HG02610 (cell line): ENCODE measurements around the gene TSPAN18.

Experiments
- ATAC-seq: cut with Tn5 transposase; IDR thresholded peaks from one replicate; pipeline ENCODE4 v1.9.1; 2021; ENCODE audit warnings: mild to moderate bottlenecking, moderate library complexity; ENCODE audit not compliant: unreplicated experiment

The TSPAN18 gene

DNA sequence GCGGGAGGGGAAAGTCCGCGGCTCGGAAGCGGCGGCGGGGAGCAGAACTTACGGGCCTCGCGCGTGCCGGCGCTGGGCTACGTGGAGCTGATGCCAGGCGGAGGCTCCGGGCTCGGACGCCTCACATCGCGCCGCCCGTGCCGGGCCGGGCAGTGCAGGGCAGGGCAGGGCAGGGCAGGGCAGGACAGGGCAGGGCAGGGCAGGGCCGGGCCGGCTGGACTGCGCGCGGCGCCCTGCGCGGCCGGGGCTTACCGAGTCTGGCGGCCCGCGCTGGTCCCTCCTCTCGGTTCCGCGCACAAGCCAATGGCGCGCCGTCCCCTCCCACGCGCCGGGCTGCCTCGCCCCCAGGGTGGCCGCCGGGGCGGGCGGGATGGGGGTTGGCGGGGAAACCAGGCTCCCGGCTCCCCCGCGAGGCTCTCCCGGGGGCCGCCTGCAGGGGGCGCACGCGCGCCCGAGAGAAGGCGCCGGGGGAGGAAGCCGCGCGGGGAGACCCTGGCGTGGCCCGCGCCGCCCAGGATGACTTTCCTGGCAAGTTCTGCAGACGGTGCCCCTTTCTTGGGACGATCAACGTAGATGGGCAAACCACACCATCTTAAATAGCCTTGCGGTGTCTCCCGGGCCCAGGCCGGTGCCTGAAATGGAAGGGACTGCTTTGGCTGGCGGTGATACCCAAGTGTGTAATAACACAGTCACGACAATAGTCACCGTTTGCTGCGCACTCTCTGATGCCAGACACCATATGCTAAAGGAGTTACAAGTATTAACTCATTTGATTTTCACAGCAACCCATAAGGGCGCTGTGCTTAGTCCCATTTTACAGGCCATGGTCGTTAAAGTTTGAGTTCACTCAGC, 224.1 kb downstream of the TSPAN18 start, which contains the start of gene TP53I11:
Gene TP53I11 (minus strand): TSS at position 259 of the 852 bp plus-strand sequence. CDS start 12,548 bp downstream, outside the sequence.
- ATAC-seq: no peak

DNA sequence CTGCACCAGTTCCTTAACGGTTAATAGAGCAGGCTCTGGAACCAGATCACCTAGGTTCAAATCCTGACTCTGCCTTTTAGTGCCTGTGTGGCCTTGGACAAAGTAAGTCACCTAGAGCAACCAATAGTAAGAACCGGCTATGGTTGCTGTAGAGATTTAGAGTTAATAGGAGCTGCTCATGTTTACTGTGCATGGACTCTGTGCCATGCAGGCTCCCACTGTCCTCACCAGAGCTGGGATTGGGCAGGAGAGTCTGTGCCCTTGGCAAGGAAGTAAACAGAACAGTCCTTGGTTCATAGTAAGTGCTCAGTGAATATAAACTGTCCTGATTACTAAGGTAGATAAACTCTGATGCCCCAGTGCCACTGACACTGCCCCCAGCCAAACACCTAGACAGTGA, 225.3 kb downstream of the TSPAN18 start:
- no peak for ATAC-seq

DNA sequence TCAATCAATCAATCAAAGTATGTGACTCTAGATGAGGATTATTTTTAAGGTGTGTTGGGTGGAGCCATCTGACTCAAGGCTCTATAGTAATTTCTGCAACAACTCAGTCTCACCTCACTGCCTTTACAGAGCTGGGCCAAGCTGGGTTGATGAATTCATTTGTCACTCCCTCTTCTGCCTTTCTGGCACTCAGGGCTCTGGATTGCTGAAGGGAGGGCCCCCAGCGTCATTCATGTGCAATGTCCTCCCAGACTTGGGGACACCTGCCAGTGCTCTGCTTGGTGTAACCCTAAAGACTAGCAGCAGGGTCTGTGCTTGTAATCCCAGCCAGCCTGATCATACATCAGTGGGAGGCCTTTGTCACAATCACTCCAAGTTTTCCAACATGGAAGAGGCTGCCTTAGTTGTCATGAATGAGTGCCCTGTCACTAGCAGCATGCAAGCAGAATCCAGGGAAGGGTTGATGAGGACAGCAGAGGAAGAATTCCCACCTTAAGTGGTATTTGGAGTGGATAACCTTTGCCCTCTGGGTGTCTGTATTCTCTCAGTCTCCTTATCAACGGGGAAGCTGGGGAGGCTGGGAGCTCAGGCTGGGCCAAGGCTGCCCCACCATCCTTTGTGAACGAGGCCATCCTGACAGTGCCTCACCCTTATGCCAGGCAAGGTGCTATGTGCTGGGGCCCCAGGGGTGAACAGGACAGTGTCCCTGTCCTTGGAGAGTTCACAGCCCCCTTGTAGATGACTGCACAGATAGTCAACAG, 225.9 kb downstream of the TSPAN18 start:
- no peak for ATAC-seq

DNA sequence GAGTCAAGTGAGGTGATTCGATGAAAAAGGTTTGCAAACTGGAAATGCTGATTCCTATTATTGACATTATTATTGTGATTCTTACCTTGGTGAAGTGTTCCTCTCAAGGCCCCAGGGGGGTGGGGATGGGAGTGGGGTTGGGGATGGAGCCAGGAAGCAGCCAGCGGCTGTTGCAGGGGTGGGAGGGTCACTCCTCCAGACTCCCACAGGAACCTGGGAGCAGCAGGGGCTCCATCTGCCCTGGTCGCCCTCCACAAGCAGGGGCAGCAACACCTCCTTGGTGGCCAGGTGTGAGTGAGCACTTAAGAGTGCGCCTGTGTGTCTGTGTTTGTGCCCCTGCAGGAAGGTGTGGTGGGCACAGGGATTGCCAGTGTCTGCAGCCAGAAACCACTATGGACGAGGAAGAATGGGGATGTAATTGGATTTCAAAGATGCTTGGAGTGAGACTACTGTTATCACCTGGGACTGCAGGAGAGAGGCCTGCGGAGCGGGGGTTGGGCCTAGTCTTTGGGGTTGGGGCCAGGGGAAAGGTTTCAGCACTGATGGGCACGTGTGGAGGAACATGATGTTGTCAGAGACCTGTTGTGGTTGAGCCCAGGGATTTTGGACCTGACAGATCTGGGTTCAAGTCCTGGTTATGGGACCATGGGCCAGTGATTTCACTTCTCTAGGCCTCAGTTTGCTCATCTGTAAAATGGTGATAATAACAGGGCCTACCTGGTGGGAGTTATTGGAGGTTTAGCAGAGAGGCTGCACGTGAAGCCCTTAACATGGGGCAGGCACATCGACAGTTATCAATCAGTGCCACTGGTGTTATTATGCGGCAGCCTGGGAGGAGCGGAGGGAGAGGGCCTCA, 227.5 kb downstream of the TSPAN18 start:
- no peak for ATAC-seq

DNA sequence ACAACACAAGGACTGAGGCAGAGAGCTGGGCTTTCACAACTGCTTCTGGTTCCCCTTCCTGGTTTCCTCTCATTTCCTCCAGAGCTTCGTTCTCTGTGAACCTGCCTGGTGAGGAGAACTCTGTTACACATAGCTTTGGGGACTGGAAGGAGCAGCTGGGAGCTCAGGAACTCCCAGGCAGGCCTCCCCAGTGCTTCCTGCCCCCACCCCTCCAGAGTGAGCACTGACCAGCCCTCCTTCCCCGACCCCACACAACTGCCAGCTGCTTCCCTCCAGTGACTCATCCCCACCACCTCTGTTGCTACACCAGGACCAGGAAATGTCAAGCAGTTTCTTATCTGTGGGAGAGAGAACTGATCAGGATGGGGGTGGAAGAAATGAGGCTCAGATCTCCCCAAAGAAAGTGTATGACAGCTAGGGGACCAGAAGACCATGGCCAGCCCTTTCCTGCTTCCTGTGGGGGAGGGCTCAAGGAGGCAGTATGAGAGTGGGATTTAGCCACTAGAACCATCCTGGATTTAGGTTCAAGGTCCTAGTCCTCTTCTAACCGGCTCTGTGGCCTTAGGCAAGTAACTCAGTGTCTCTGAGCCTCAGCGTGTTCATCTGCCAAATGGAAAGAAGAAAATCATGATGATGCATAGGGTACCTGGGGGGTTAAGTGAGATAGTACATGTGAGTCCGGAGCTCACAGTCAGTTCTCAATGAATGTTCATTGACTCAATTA, 228.4 kb downstream of the TSPAN18 start:
- ATAC-seq: no peak

DNA sequence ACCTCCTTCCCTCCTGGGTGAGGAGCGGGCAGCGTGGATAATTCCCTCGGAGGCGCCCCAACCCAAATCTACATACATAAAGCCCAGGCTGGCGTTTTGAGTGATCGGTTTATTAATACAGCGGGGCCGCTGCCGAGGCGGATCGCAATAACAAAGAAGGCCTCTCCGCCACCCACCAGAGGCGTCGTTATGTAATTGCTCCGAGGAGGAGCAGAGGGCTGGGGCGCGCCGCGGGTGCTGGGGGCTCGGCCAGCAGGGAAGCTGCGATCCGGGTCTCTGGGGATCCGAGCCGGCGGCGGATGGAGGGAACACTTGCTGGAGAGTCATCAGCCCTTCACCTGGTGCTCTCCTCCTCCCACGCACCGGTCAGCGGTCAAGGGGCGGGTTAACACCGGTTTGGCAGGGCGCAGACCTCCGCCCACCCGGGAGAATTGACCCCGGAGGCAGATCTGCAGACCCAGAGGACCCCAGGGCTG, 230.3 kb downstream of the TSPAN18 start:
- ATAC-seq: no peak

DNA sequence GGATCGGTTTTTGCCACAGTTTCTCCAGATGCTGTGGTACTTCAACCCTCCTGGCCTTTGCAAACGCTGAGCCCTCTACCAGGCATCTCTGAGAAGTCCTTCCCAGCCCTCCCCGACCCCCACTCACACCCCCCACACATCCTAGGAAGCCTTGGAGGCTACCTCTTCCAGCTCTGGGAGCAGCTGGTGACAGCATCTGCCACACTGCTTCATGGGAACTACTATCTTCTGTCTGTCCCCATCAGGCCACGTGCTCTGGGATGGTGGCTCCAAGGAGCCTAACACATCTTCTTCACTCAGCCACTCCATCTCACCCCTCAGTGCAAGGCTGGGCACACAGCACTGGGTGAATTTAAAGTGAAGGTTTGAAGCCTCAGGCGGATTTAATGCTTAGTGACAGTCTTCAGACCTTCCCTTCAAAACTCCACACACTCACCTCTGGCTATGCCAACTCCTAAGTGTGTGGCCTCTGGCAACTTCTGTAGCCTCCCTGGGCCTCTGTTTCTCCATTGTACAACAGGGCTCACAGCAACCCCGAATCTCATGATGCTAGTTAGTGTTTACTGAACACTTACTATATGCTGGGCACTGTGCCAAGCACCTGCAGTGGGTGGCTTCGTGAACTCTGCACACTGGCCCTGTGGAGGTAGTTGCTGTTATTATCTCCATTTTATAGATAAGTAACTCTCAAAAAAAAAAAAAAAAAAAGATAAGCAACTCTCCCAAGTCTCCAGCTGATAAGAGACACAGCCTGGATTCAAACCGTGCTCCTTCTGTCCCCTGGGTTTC, 231.2 kb downstream of the TSPAN18 start:
- ATAC-seq: no peak

DNA sequence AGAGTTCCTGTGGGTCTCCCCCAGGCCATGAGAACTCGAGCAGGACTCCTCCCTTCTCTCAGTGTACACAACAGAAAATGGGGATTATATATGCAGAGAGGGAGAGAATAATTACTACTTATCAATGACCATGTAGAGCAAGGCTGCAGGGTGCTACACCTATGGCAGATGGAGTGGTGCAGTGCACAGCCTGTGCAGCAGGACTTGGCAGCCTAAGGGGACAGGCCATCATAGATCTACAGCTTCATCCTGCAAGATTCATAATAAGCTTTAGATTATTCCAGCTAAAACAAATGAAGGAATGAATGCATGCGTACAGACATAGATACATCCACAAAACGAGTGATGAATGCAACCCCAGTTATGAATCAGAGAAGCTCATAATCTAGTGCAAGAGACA, 232.3 kb downstream of the TSPAN18 start:
- ATAC-seq: no peak

DNA sequence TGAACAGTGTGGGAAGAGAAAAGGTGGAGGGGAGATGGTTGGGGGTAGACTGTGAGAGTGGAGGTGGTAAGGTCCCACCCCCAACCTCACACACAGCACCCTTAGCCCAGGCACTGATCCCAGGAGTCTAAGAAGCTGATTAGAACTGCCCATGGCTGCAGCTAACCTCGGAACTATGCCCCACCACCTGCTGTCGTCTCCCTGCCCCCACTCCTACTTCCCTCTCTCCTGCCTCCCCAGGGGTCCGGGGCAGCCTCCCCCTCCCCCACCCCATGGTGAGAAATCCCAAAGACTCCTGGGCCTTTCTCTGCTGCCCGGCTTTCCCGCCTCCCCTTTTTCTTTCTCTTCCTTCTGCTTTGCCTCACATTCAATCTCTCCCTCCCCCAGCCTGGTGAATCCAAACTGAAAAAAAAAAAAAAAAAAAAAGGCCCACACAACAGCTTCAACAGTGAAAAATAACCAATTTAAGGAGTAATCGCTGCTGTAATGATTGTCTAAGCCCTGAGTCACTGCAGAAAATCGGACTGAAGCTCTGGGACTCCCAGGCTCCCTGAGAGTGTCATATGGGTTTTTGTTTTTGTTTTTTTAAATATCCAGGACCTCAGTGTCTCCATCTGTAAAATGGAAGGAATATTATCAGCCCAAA, 233.6 kb downstream of the TSPAN18 start:
- no peak for ATAC-seq

DNA sequence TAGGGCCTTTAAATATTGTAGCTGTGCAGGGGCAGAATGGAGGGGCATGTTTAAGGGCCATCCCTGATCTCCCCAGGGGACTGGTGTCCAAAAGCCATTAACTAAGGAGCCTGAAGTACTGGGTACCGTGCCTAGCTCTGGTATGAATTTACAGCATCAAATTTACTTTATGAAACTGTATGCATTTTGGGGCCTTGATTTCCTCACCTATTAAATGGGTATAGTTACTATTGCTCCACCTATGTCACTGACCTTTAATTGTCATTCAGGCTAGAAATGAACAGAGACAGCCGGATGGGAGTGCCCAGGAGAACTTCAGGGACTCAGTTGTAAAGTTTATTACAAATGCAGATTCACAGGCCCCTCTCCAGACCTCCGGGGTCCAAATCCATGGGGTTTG, 235.7 kb downstream of the TSPAN18 start:
- ATAC-seq: no peak

DNA sequence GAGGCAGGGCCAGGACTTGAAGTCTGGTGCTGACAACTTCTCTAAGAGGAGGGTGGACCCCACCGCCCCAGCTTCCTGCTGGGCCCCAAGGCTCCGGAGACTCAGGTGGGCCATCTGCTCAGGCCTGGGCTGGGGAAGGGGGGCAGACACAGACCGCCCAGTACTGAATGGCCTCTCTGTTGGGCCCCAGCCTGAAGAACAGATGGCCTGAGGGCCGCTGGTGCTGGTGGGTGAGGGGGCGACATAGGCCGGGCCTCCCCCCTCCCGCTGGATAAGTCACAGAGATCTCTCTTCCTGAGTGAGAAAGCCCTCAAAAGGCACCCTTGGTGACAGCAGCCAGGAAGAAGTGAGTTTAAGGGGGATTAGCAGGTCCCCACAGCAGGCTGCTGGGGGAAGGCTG, 236.4 kb downstream of the TSPAN18 start:
- ATAC-seq: no peak

DNA sequence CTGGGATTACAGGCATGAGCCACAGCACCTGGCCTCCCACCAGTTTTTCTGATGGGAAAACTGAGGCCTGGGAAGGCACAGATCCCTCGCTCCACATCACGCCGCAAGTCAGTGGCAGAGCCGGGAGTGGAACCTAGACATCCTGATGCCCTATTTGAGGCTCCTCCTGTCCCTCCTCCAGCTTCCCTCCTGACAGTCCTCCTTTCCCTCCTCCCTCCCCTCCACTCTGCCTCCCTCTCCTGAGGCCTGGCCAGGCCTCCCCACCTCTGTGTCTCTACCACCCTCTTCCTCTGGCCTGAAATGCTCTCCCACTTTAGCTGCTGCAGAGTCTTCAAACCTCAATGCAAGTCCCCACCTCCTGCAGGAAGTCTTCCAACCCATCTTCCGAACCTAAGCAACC, 237.2 kb downstream of the TSPAN18 start:
- ATAC-seq: no peak

DNA sequence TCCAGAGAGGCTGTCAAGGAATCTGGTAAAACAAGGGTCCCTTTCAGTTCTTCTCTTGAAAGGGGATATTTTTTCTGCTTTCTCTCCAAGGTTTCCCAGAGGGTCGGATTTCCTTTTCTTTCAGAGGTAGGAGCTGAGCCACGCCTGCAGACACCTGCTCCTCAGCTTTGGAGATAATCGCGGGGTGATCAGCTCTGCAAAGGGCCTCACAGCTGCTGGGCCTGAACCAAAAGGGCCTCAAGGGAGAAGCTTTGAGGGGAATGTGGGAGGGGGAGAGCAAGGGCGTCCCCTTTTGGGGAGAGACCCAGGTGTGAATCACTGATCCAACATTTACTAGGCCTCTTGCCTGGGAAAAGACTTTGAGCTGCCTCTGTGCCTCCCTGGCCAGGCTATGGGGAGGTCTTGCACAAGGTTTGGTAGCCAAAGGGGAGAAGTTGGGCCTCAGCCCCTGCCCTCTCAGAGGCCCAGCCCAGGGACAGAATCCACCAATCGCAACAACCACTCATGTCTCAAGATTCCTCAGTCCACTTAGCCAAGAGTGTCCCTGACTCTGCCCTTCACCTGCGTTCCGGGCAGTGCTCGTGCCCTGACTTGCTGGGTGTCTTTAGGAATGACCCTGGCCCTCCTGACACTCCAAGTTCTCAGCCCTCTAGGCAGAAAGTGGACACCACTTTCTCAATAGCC, 237.9 kb downstream of the TSPAN18 start:
- no peak for ATAC-seq

DNA sequence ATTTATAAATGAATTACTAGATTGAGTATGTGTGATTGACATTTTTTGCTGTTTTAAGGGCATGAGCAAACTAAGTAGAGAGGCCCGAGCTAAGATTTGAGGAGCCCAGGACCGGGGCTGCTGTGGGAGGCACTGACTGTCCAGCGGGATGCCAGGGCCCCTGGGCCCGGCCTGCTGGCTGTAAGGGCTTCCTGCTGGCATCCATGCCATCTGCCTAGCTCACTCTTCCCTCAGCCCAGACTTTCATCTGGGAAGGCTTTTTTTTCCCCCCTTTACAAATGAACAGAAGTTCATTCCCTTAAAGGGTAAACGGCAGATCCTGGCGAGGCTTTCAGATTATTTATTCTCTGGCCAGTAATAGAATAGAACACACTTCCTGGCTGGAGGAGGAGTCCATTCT, 239.9 kb downstream of the TSPAN18 start:
- no peak for ATAC-seq

DNA sequence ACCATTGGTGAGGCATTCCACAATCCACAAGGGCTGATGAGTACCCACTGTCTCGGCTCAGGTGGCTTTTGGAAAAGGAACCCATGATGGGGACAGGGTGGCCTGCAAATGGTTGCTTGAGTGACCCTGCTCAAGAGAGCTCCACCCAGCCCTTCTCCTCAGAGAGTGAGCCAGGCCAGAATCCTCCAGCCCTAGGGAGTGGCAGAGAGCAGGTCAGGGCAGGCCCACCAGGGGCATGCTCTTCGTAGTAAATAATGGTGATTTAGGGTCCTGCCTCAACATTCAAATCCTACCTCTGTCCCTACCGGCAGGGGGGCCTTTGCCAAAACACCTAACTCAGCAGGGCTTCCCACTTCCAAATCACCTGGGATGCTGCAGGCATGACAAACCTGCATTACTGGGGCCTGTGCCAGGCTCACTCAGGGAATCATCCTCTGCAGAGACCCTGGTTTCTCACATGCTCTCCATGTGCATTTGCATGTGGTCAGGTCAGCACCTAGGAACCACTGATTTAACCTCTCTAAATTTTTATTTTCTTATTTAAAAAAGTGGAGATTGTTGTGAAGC, 241.3 kb downstream of the TSPAN18 start:
- ATAC-seq: no peak

DNA sequence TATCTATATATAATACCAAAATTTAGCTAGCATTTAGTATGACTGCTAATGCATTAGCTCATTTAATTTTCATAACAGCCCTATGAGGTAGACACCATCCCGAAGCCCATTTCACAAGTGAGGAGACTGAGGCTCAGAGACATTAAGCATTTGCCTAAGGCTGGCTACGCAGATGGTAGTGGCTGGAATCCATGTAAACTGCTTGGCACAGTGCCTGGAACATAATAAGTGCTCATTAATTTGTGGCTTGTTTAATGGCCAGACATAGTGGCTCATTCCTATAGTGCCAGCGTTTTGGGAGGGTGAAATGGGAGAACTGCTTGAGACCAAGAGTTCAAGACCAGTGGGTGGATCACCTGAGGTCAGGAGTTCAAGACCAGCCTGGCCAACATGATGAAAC, 241.7 kb downstream of the TSPAN18 start:
- ATAC-seq: no peak

DNA sequence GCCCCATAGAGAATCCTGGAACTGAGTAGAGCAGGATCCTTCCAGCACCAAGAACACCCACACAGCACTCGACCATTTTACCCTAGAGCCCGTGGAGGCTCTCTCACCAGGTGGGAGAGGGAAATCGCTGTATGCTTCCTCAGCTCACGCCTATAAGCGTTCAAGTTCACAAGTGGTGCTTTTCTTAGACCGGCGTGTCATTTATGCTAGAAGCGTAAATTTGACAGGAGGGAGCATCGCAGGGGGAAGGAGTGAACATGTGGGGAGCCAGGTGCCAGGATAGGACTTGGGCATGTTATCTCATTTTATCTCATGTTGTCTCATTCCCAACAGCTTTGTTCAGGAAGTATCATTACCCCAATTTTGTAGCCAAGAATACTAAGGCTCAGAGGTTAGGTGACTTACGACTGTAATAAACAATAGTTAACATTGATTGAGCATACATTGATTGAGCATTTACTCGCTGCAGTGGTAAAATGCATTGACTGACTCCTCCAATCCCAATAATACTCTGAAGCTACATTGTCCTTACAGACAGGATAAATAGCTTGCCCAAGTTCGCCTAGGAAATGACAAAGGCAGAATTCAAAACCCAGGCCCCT, 243.0 kb downstream of the TSPAN18 start:
- ATAC-seq: no peak

DNA sequence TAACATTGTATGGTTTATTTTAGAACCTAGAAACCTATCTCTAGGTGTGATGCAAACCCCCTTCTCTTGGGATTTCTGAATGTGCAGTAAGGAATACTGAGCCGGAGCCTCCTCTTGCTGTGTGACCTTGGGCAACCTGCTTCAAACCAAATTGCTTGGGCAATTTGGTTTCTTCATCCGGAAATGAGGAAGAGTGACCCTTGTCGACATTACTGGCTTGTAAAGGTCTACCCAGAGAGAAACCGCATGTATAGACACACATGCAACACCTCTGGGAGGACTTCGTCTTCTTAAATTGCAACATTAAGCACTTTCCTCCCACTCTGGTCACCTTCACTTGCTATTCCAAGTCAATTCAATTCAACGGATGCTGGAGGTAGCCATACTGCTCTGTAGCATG, 243.5 kb downstream of the TSPAN18 start:
- no peak for ATAC-seq
